OCI-LY3 (cell line): ENCODE measurements around the gene KCNJ12.
"Not testable (repeated sequence)": the region's sequence is repeated elsewhere in the genome, so short reads cannot be mapped to it uniquely, and the experiment has no call there.

Source experiments
- H2AFZ ChIP-seq: fragments of 200-600, 300-600 bp; shearing (Covaris generic); 2 replicates; pipeline ENCODE4 v1.6.0; 2014; ENCODE audit warnings: antibody characterized with exemption, low read depth, low read length
- H3K27ac ChIP-seq: fragments of 200-600, 300-600 bp; sonication (generic); 2 replicates; pipeline ENCODE4 v1.5.1; 2014; ENCODE audit warnings: mild to moderate bottlenecking, low read length, moderate library complexity, mixed read lengths
- H3K27me3 ChIP-seq: fragments of 200-600, 300-600 bp; sonication (generic); 2 replicates; pipeline ENCODE4 v1.6.1; 2014; ENCODE audit warnings: low read depth, low read length, mixed read lengths
- H3K36me3 ChIP-seq: fragments of 200-600, 300-600 bp; sonication (generic); replicated peaks from 2 replicates; pipeline ENCODE3; 2014; ENCODE audit warnings: low read depth, low read length, mixed read lengths
- H3K4me1 ChIP-seq: fragments of 300-600, 200-600 bp; sonication (generic); 2 replicates; pipeline ENCODE4 v1.6.1; 2014; ENCODE audit warnings: low read length, mixed read lengths
- H3K4me2 ChIP-seq: fragments of 200-600, 300-600 bp; sonication (generic); 2 replicates; pipeline ENCODE4 v1.6.1; 2014; ENCODE audit warnings: low read length, mixed read lengths
- H3K4me3 ChIP-seq: fragments of 300-600, 200-600 bp; sonication (generic); 2 replicates; pipeline ENCODE4 v1.5.1; 2014; ENCODE audit warnings: antibody characterized with exemption, mild to moderate bottlenecking, low read length, moderate library complexity
- H3K79me2 ChIP-seq: fragments of 300-600, 200-600 bp; shearing (Covaris generic); 2 replicates; pipeline ENCODE4 v1.6.1; 2014; ENCODE audit warnings: mild to moderate bottlenecking, low read length, mixed read lengths
- H3K9ac ChIP-seq: fragments of 300-600, 200-600 bp; shearing (Covaris generic); 2 replicates; pipeline ENCODE4 v1.6.0; 2014; ENCODE audit warnings: mild to moderate bottlenecking, low read length, moderate library complexity
- H3K9me3 ChIP-seq: fragments of 200-600, 300-600 bp; shearing (Covaris generic); 2 replicates; pipeline ENCODE4 v1.6.1; 2014; ENCODE audit warnings: low read length, mixed read lengths; ENCODE audit not compliant: insufficient read depth
- H4K20me1 ChIP-seq: fragments of 200-600, 300-600 bp; sonication (generic); 2 replicates; pipeline ENCODE4 v1.6.1; 2016; ENCODE audit warnings: low read length, mixed read lengths; ENCODE audit not compliant: insufficient read depth
- EZH2phosphoT487 ChIP-seq: fragments of 200-600 bp; shearing (Covaris generic); IDR thresholded peaks from 2 replicates; pipeline ENCODE4 v1.6.1; 2018; ENCODE audit warnings: antibody characterized with exemption, mixed run types, low read depth
- TF ChIP-seq, protein P1 (sequence below): fragments of 200-600, 300-600 bp; sonication (generic); IDR thresholded peaks from 2 replicates; pipeline ENCODE4 v1.5.1; 2014; ENCODE audit warnings: antibody characterized with exemption, low read length, low read depth

KCNJ12 gene

DNA sequence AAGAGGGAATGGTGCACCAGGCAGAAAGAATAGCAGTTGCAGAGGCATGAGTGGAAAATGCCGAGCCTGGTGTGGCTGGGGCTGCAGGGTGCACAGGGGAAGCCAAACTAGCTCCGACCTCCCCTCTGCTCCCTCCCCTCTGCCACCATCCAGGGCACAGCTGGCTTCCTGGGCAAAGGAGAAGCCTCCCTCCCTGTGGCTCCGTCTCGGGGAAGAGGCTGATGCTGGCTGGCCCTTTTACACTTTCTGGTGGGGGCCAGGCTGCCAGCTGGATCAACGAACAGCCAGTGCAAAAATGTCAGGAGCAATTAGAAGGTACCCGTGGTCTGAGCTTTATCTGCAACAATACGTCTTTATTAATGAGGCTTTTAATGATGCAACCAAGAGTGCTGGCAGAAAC, 37.1 kb upstream of the KCNJ12 start:
- no peak overlapping the region for H3K4me2 ChIP-seq
- no peak for TF ChIP-seq EZH2phosphoT487
- TF ChIP-seq, protein P1, sequence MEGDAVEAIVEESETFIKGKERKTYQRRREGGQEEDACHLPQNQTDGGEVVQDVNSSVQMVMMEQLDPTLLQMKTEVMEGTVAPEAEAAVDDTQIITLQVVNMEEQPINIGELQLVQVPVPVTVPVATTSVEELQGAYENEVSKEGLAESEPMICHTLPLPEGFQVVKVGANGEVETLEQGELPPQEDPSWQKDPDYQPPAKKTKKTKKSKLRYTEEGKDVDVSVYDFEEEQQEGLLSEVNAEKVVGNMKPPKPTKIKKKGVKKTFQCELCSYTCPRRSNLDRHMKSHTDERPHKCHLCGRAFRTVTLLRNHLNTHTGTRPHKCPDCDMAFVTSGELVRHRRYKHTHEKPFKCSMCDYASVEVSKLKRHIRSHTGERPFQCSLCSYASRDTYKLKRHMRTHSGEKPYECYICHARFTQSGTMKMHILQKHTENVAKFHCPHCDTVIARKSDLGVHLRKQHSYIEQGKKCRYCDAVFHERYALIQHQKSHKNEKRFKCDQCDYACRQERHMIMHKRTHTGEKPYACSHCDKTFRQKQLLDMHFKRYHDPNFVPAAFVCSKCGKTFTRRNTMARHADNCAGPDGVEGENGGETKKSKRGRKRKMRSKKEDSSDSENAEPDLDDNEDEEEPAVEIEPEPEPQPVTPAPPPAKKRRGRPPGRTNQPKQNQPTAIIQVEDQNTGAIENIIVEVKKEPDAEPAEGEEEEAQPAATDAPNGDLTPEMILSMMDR, result no peak
- no peaks in the 10 kb centered on the region for H3K27me3 ChIP-seq
- H3K4me1 ChIP-seq, result no peaks in the 10 kb centered on the region
- no peaks in the 10 kb centered on the region for H3K9me3 ChIP-seq
- H2AFZ ChIP-seq, result no peak overlapping the region
- no peak overlapping the region for H3K4me3 ChIP-seq
- H3K9ac ChIP-seq, result no peak overlapping the region
- H3K79me2 ChIP-seq, result no peaks in the 10 kb centered on the region
- no peaks in the 10 kb centered on the region for H4K20me1 ChIP-seq
- no peak overlapping the region for H3K27ac ChIP-seq
- H3K36me3 ChIP-seq, result no peaks in the 10 kb centered on the region

DNA sequence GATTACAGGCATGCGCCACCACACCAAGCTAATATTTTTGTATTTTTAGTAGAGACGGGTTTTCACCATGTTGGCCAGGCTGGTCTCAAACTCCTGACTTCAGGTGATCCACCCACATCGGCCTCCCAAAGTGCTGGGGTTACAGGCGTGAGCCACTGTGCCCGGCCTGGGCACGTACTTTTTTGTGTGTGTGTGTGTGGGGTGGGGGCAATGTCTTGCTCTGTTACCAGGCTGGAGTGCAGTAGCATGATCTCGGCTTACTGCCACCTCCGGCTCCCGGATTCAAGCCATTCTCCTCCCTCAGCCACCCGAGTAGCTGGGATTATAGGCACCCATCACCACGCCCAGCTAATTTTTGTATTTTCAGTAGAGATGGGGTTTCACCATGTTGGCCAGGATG, 36.6 kb upstream of the KCNJ12 start:
- not testable (repeated sequence) for H3K4me2 ChIP-seq, H3K9ac ChIP-seq, H4K20me1 ChIP-seq, H3K27me3 ChIP-seq, H3K79me2 ChIP-seq, H2AFZ ChIP-seq, H3K36me3 ChIP-seq, H3K9me3 ChIP-seq, H3K27ac ChIP-seq, H3K4me1 ChIP-seq, H3K4me3 ChIP-seq

DNA sequence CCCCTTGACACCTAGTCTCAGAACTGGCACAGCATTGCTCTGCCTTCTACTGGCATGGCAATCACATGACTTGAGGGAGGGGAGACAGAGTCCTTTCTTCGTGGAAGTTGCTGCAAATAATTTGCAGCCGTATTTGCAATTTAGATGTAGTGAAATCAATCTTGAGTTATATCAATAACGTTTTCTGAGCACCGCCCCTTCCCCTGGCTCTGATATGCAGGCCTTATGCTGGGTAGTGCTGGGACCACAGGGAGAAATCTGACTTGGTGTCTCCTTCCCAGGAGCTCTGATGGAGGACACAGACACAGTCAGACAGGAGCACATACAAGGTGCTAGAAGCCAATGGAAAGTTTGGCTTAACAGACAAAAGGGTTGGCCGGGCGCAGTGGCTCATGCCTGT, 35.8 kb upstream of the KCNJ12 start:
- not testable (repeated sequence) for H2AFZ ChIP-seq, H3K9ac ChIP-seq, H3K36me3 ChIP-seq, H3K27ac ChIP-seq, H3K4me3 ChIP-seq, H3K4me1 ChIP-seq, H4K20me1 ChIP-seq, H3K27me3 ChIP-seq, H3K9me3 ChIP-seq, H3K4me2 ChIP-seq, H3K79me2 ChIP-seq

DNA sequence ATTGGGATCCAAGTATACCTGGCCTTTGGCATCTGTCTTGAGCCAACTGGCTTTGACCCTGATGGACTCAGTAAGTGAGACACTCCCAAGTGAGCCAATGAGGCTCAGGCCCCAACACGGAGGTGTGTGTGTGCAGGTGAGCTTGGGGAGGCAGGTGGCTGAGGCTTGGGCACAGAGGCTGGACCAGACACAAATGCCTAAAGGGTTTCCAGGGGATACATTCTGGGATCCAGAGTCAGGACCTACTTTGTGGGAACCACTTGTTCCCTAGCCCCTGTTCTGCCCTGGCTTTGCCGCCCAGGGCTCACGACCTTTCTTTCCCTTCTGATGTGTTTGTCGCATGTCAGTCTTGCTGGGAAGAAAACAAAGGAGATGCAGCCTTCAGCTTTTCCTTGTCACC, 34.9 kb upstream of the KCNJ12 start:
- not testable (repeated sequence) for H3K9me3 ChIP-seq, H3K27me3 ChIP-seq, H3K9ac ChIP-seq, H2AFZ ChIP-seq, H3K4me2 ChIP-seq, H3K4me1 ChIP-seq, H3K27ac ChIP-seq, H3K4me3 ChIP-seq, H3K36me3 ChIP-seq, H3K79me2 ChIP-seq, H4K20me1 ChIP-seq

DNA sequence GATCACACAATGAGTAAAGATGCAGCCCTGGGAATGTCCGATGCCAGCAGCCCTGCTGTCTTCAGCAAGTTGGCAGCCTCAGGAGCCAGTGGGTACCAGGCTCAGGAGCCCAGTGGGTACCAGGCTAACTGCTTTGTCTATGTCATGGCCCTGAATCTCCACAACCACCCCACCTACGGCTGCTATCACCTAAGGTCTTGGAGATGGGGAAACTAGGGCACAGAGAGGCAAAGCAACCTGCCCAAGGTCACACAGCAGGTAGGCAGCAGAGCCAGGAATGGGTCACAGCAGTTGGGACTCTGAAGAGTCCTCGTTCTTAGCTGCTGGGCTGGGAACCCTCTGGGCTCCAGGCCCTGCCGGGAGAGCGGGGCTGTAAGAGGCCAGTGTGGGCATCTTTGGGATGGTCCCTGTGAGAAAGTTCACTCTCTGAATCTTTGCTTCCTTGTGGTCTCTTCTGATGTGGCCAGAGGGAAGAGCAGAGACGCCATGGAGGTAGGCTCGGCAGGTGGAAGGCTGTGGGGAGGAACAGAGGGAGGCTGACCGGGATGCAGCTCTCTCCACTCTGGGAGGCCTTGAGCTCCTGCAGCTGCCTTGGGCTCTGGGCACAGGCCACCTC, 34.1 kb upstream of the KCNJ12 start:
- H3K79me2 ChIP-seq, H3K9ac ChIP-seq, H3K27me3 ChIP-seq, H4K20me1 ChIP-seq, H3K4me2 ChIP-seq, H2AFZ ChIP-seq, H3K27ac ChIP-seq, H3K9me3 ChIP-seq, H3K36me3 ChIP-seq, H3K4me3 ChIP-seq, H3K4me1 ChIP-seq: not testable (repeated sequence)

DNA sequence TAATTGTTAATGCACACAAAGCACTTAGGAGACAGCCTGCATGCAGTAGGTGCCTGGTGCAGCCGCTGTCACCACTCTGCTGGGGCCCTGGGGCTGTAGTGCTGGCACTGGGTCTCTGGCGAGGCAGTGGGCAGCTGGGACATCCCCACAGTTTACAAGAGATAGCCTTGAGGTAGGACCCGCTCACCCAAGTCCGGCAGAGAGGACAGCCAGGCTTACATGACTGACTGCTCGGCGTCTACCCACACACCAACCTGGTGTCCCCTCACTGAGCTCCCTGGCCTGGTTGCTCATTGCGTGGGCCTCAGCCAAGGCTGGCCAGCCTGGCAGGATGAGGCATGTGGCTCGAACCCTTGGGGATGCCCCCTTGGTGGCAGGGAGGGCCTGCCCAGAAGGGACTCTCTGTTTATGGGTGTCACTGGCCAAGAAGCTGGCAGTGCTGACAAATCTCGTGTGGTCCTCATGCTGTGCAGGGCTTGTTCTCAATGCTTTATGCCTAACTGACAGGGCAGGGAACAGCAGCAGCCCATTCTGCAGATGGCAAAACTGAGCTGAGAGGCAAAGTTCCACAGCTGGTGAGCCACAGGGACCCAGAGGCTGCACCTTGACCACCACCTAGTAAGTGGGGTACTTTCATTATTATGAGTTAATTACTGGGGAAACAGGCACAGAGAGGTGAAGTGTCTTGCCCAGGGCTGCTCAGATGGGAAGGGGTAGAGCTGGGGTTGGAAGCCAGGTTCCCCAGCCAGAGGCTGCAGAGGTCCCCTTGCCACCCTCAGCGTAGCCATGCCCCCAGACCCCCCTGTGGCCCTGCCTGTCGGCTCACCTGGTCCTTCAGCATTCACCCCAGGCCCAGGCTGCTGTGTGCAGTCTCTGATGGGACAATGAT, 32.9 kb upstream of the KCNJ12 start:
- not testable (repeated sequence) for H3K4me2 ChIP-seq, H3K9ac ChIP-seq, H3K79me2 ChIP-seq

DNA sequence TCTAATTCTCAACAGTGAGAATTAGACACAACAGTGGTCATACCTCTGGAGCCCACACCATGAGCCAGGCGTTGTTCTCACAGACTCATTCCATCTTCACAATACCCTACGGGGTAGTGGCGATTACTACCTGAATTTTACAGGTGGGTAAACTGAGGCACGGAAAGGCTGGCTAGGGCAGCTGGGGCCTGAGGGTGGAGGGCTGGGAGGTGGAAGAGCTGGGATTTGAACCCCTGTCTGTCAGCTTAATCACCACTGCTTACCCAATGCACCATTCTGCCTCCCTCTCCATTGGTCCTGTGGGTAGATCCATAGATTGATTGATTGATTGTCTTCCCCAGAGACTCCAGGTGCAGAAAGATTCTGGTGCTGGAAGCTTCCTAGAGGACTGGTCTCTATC, 31.4 kb upstream of the KCNJ12 start:
- H2AFZ ChIP-seq, H3K9me3 ChIP-seq, H3K36me3 ChIP-seq, H4K20me1 ChIP-seq, H3K4me1 ChIP-seq, H3K4me2 ChIP-seq, H3K79me2 ChIP-seq, H3K4me3 ChIP-seq, H3K9ac ChIP-seq, H3K27ac ChIP-seq, H3K27me3 ChIP-seq: not testable (repeated sequence)

More for the DNA sequence above, 32.9 kb upstream of the KCNJ12 start:
- H2AFZ ChIP-seq, H3K27ac ChIP-seq, H4K20me1 ChIP-seq, H3K27me3 ChIP-seq, H3K9me3 ChIP-seq, H3K4me3 ChIP-seq, H3K36me3 ChIP-seq, H3K4me1 ChIP-seq: not testable (repeated sequence)
